Fibroblast of lung (primary cell): ENCODE data around the gene DGKG. TPM values are rescaled to one million over a fixed set of nuclear protein-coding genes. Genes with fewer than 3 reads are reported as not detected.

Experiments
- DNase-seq, 2 donors: peaks; one replicate each; pipeline versions ENCODE4 v3.0.0 to v3.0.0-alpha.2; 2010; ENCODE audit warnings: low read depth in 2 of 2
- H2AFZ ChIP-seq: 2 replicates; pipeline ENCODE4 v1.5.1; 2012; ENCODE audit warnings: low read length, control low read depth, inconsistent platforms
- H3K27ac ChIP-seq: 2 replicates; pipeline ENCODE4 v1.5.1; 2011; ENCODE audit warnings: low read length, control low read depth; ENCODE audit not compliant: insufficient read depth
- H3K27me3 ChIP-seq: 2 replicates; pipeline ENCODE4 v1.5.1; 2011; ENCODE audit warnings: mild to moderate bottlenecking, low read length; ENCODE audit not compliant: control insufficient read depth, insufficient read depth
- H3K36me3 ChIP-seq: 2 replicates; pipeline ENCODE4 v1.5.1; 2011; ENCODE audit warnings: low read length; ENCODE audit not compliant: control insufficient read depth, insufficient read depth
- H3K4me1 ChIP-seq: 2 replicates; pipeline ENCODE4 v1.5.1; 2011; ENCODE audit warnings: low read length; ENCODE audit not compliant: control insufficient read depth, insufficient read depth; ENCODE audit errors: extremely low read depth
- H3K4me2 ChIP-seq: 2 replicates; pipeline ENCODE4 v1.5.1; 2011; ENCODE audit warnings: low read length, control low read depth; ENCODE audit not compliant: insufficient read depth; ENCODE audit errors: extremely low read depth
- H3K4me3 ChIP-seq, 4 experiments: fragments of 200-600 bp in 1 of 4; sonication (generic) in 1 of 4; replicated peaks in 1 of 4; 2 replicates each; pipeline ENCODE4 v1.5.1; 2011 to 2016; ENCODE audit warnings: low read length in 4 of 4, low read depth in 3 of 4, mild to moderate bottlenecking in 3 of 4, control low read depth in 2 of 4, inconsistent platforms in 1 of 4, mixed read lengths in 1 of 4; ENCODE audit not compliant: insufficient read depth in 1 of 4; ENCODE audit errors: control extremely low read depth in 1 of 4
- H3K79me2 ChIP-seq: 2 replicates; pipeline ENCODE4 v1.5.1; 2012; ENCODE audit warnings: mild to moderate bottlenecking, low read length, inconsistent platforms; ENCODE audit not compliant: control insufficient read depth, insufficient read depth
- H3K9ac ChIP-seq: 2 replicates; pipeline ENCODE4 v1.5.1; 2011; ENCODE audit warnings: mild to moderate bottlenecking, low read length, control low read depth; ENCODE audit not compliant: insufficient read depth
- H3K9me3 ChIP-seq: 2 replicates; pipeline ENCODE4 v1.5.1; 2012; ENCODE audit warnings: low read depth, low read length; ENCODE audit not compliant: control insufficient read depth, insufficient read depth
- H4K20me1 ChIP-seq: 2 replicates; pipeline ENCODE4 v1.5.1; 2011; ENCODE audit warnings: low read length; ENCODE audit not compliant: control insufficient read depth, insufficient read depth; ENCODE audit errors: extremely low read depth
- EZH2 ChIP-seq: IDR thresholded peaks from 2 replicates; pipeline ENCODE4 v1.5.1; 2012; ENCODE audit warnings: low read length, control low read depth, mild to moderate bottlenecking; ENCODE audit errors: missing control alignments
- polyA plus RNA-seq, 2 donors: library from polyadenylated mRNA; depleted of rRNA in 1 of 2; stranded (reverse) in 1 of 2; unstranded in 1 of 2; fragments of >200 nt; gene quantifications; 2 replicates each; pipeline ENCODE4 v1.2.1, GENCODE V29; 2011 to 2012; ENCODE audit warnings: missing spikeins in 1 of 2
- total RNA-seq: library from RNA; depleted of rRNA; stranded (reverse); fragments of >200 nt; gene quantifications from 2 replicates; pipeline ENCODE4 v1.2.1, GENCODE V29; 2014
- TF ChIP-seq, protein P1 (sequence below), 2 donors: IDR thresholded peaks in 1 of 2; conservative IDR thresholded peaks in 1 of 2; 1 replicate in 1 of 2; 2 replicates in 1 of 2; pipeline ENCODE4 v1.5.1; 2011 to 2012; ENCODE audit warnings: low read length in 2 of 2, control low read depth in 1 of 2, inconsistent platforms in 1 of 2, low read depth in 1 of 2, mild to moderate bottlenecking in 1 of 2

The DGKG gene
- total and polyA plus RNA-seq, 2 donors (not counting 1 experiment from before 2014, with no cell fraction given) = 3.7 to 4.8 TPM

- peak; percentile 88 to 91 for DNase-seq
- peaks cover 14% of the 10 kb centered on the region for H3K4me1 ChIP-seq
- no peaks in the 10 kb centered on the region for H3K9me3 ChIP-seq
- H3K4me2 ChIP-seq = peak overlapping the region; percentile 87
- no peak overlapping the region for H3K9ac ChIP-seq
- H3K4me3 ChIP-seq = peak overlapping the region; percentile 13 to 56 (median 46)
- H3K79me2 ChIP-seq = no peaks in the 10 kb centered on the region
- no peaks in the 10 kb centered on the region for H4K20me1 ChIP-seq
- no peak for TF ChIP-seq EZH2
- TF ChIP-seq, protein P1, sequence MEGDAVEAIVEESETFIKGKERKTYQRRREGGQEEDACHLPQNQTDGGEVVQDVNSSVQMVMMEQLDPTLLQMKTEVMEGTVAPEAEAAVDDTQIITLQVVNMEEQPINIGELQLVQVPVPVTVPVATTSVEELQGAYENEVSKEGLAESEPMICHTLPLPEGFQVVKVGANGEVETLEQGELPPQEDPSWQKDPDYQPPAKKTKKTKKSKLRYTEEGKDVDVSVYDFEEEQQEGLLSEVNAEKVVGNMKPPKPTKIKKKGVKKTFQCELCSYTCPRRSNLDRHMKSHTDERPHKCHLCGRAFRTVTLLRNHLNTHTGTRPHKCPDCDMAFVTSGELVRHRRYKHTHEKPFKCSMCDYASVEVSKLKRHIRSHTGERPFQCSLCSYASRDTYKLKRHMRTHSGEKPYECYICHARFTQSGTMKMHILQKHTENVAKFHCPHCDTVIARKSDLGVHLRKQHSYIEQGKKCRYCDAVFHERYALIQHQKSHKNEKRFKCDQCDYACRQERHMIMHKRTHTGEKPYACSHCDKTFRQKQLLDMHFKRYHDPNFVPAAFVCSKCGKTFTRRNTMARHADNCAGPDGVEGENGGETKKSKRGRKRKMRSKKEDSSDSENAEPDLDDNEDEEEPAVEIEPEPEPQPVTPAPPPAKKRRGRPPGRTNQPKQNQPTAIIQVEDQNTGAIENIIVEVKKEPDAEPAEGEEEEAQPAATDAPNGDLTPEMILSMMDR (conservative IDR thresholded peaks at IDR 0.05 in 1 of 2, IDR thresholded peaks at IDR 0.05 in 1 of 2; ENCODE audit: low read depth in 1 of 2, low read length in 2 of 2) = no peak
- H2AFZ ChIP-seq = peak overlapping the region; percentile 79
- no peaks in the 10 kb centered on the region for H3K36me3 ChIP-seq
- H3K27ac ChIP-seq = peak overlapping the region; percentile 40
- no peaks in the 10 kb centered on the region for H3K27me3 ChIP-seq
Observed at GRCh38 chr3:186097663-186098451, 264.2 kb downstream of the DGKG start.

DNA sequence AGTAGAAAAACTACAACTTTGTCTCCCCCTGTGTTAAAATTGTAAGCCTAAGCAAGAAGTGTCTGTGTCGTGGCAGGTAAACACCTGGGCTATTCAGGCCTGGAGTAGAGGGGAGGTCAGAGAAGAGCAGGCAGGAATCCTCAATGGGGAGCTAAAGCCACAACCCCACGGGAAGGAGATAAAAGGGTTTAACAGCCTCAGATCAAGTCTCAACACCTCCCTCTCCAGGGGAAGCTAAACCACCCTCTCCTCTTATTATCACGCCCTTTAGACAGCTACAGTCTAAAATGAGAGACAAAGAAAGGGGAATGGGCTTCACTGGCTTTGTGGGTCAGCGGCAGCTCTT, 264.7 kb downstream of the DGKG start:
- DNase-seq = no peak
- H3K27ac ChIP-seq = no peak overlapping the region
- H3K36me3 ChIP-seq = no peaks in the 10 kb centered on the region
- no peaks in the 10 kb centered on the region for H3K9me3 ChIP-seq
- H3K4me1 ChIP-seq = peaks cover 14% of the 10 kb centered on the region
- no peak overlapping the region for H3K9ac ChIP-seq
- peak overlapping the region in 2 of 4 experiments; percentile 51 to 56 for H3K4me3 ChIP-seq
- H2AFZ ChIP-seq = no peak overlapping the region
- H3K79me2 ChIP-seq = no peaks in the 10 kb centered on the region
- peak overlapping the region; percentile 87 for H3K4me2 ChIP-seq
- no peaks in the 10 kb centered on the region for H4K20me1 ChIP-seq
- TF ChIP-seq, protein P1 (conservative IDR thresholded peaks at IDR 0.05 in 1 of 2, IDR thresholded peaks at IDR 0.05 in 1 of 2; ENCODE audit: low read depth in 1 of 2, low read length in 2 of 2) = no peak
- TF ChIP-seq EZH2 = no peak
- no peaks in the 10 kb centered on the region for H3K27me3 ChIP-seq

Other genes starting within 250 kb of the DGKG start
- gene CRYGS, start 182.1 kb upstream of the DGKG start, total RNA-seq = 0.99 and 1.0 TPM in 2 replicates
- gene CRYGS, start 182.1 kb upstream of the DGKG start, polyA plus RNA-seq = 0.40 and 0.54 TPM in 2 replicates
- gene TBCCD1, start 205.1 kb upstream of the DGKG start, total RNA-seq = 13.1 and 13.7 TPM in 2 replicates
- gene TBCCD1, start 205.1 kb upstream of the DGKG start, polyA plus RNA-seq = 12.3 and 16.8 TPM in 2 replicates
- 33.1 and 37.5 TPM in 2 replicates for gene DNAJB11, start 208.5 kb upstream of the DGKG start, total RNA-seq
- gene DNAJB11, start 208.5 kb upstream of the DGKG start, polyA plus RNA-seq = 59.1 and 70.0 TPM in 2 replicates